ENCODE measurements around the gene DEPDC1B.
"Not testable (repeated sequence)": the region's sequence is repeated elsewhere in the genome, so short reads cannot be mapped to it uniquely, and the experiment has no call there.

The DEPDC1B gene

GRCh38 chr5:60649288-60649917 lies 50.6 kb downstream of the DEPDC1B start:
- H3K4me3 ChIP-seq (ENCODE audit: low read depth, low read length) = no peak overlapping the region

- H3K4me3 ChIP-seq (ENCODE audit: low read depth, low read length) = no peak overlapping the region
Observed at GRCh38 chr5:60648175-60648574, 51.8 kb downstream of the DEPDC1B start.

GRCh38 chr5:60640901-60641300 lies 59.1 kb downstream of the DEPDC1B start:
- H3K4me3 ChIP-seq (ENCODE audit: low read depth, low read length) = no peak overlapping the region

GRCh38 chr5:60639544-60639943 lies 60.4 kb downstream of the DEPDC1B start:
- H3K4me3 ChIP-seq (ENCODE audit: low read depth, low read length) = no peak overlapping the region

- H3K4me3 ChIP-seq (ENCODE audit: low read depth, low read length) = no peak overlapping the region
Observed at GRCh38 chr5:60638300-60638699, 61.7 kb downstream of the DEPDC1B start.

GRCh38 chr5:60636644-60637043 lies 63.3 kb downstream of the DEPDC1B start:
- H3K4me3 ChIP-seq (ENCODE audit: low read depth, low read length) = no peak overlapping the region

GRCh38 chr5:60636001-60636400 lies 64.0 kb downstream of the DEPDC1B start:
- H3K4me3 ChIP-seq (ENCODE audit: low read depth, low read length) = no peak overlapping the region

- no peak overlapping the region for H3K4me3 ChIP-seq (ENCODE audit: low read depth, low read length)
Observed at GRCh38 chr5:60634051-60634450, 65.9 kb downstream of the DEPDC1B start.

GRCh38 chr5:60633341-60633740 lies 66.6 kb downstream of the DEPDC1B start:
- no peak overlapping the region for H3K4me3 ChIP-seq (ENCODE audit: low read depth, low read length)

GRCh38 chr5:60632153-60632552 lies 67.8 kb downstream of the DEPDC1B start:
- H3K4me3 ChIP-seq (ENCODE audit: low read depth, low read length) = no peak overlapping the region

GRCh38 chr5:60630836-60631235 lies 69.1 kb downstream of the DEPDC1B start:
- H3K4me3 ChIP-seq (ENCODE audit: low read depth, low read length) = no peak overlapping the region

- no peak overlapping the region for H3K4me3 ChIP-seq (ENCODE audit: low read depth, low read length)
Observed at GRCh38 chr5:60630179-60630578, 69.8 kb downstream of the DEPDC1B start.

- H3K4me3 ChIP-seq (ENCODE audit: low read depth, low read length) = not testable (repeated sequence)
Observed at GRCh38 chr5:60624875-60625274, 75.1 kb downstream of the DEPDC1B start.

- not testable (repeated sequence) for H3K4me3 ChIP-seq (ENCODE audit: low read depth, low read length)
Observed at GRCh38 chr5:60620752-60621151, 79.2 kb downstream of the DEPDC1B start.

- no peak overlapping the region for H3K4me3 ChIP-seq (ENCODE audit: low read depth, low read length)
Observed at GRCh38 chr5:60613826-60614225, 86.1 kb downstream of the DEPDC1B start.

- no peak overlapping the region for H3K4me3 ChIP-seq (ENCODE audit: low read depth, low read length)
Observed at GRCh38 chr5:60611099-60611740, 88.7 kb downstream of the DEPDC1B start.

GRCh38 chr5:60604771-60605170 lies 95.2 kb downstream of the DEPDC1B start:
- H3K4me3 ChIP-seq (ENCODE audit: low read depth, low read length) = no peak overlapping the region

- H3K4me3 ChIP-seq (ENCODE audit: low read depth, low read length) = no peak overlapping the region
Observed at GRCh38 chr5:60598424-60598823, 101.5 kb downstream of the DEPDC1B start.

- H3K4me3 ChIP-seq (ENCODE audit: low read depth, low read length) = no peak overlapping the region
Observed at GRCh38 chr5:60597572-60598320, 102.2 kb downstream of the DEPDC1B start.

- H3K4me3 ChIP-seq (ENCODE audit: low read depth, low read length) = no peak overlapping the region
Observed at GRCh38 chr5:60594715-60595477, 105.1 kb downstream of the DEPDC1B start.

GRCh38 chr5:60590172-60590571 lies 109.8 kb downstream of the DEPDC1B start:
- no peak overlapping the region for H3K4me3 ChIP-seq (ENCODE audit: low read depth, low read length)

Measured in iPS-11a (cell line).